LNCAP (cell line): ENCODE measurements around the gene CMSS1.

Experiments used
- CTCF ChIP-seq: fragments of 450-650 bp; IDR thresholded peaks from 2 replicates; pipeline ENCODE4 v1.5.1; 2017; ENCODE audit warnings: mild to moderate bottlenecking

Gene CMSS1

GRCh38 chr3:100042166-100042981 lies 224.7 kb downstream of the CMSS1 start:
- TF ChIP-seq CTCF: no peak

- no peak for TF ChIP-seq CTCF
These were observed 225.6 kb downstream of the CMSS1 start for GRCh38 chr3:100043271-100043670.

GRCh38 chr3:100044369-100044768 lies 226.7 kb downstream of the CMSS1 start:
- TF ChIP-seq CTCF: no peak

- TF ChIP-seq CTCF: no peak
These were observed 228.0 kb downstream of the CMSS1 start for GRCh38 chr3:100045696-100046095.

GRCh38 chr3:100046986-100047385 lies 229.3 kb downstream of the CMSS1 start:
- no peak for TF ChIP-seq CTCF

GRCh38 chr3:100047455-100048141 lies 229.9 kb downstream of the CMSS1 start:
- TF ChIP-seq CTCF: no peak

- no peak for TF ChIP-seq CTCF
These were observed 230.6 kb downstream of the CMSS1 start for GRCh38 chr3:100048248-100048647.
